Measurements from ENCODE around the gene ARAP2.
A peak's percentile ranks its signal among the peaks of the same experiment; 100 is the strongest.

Gene ARAP2, protein sequence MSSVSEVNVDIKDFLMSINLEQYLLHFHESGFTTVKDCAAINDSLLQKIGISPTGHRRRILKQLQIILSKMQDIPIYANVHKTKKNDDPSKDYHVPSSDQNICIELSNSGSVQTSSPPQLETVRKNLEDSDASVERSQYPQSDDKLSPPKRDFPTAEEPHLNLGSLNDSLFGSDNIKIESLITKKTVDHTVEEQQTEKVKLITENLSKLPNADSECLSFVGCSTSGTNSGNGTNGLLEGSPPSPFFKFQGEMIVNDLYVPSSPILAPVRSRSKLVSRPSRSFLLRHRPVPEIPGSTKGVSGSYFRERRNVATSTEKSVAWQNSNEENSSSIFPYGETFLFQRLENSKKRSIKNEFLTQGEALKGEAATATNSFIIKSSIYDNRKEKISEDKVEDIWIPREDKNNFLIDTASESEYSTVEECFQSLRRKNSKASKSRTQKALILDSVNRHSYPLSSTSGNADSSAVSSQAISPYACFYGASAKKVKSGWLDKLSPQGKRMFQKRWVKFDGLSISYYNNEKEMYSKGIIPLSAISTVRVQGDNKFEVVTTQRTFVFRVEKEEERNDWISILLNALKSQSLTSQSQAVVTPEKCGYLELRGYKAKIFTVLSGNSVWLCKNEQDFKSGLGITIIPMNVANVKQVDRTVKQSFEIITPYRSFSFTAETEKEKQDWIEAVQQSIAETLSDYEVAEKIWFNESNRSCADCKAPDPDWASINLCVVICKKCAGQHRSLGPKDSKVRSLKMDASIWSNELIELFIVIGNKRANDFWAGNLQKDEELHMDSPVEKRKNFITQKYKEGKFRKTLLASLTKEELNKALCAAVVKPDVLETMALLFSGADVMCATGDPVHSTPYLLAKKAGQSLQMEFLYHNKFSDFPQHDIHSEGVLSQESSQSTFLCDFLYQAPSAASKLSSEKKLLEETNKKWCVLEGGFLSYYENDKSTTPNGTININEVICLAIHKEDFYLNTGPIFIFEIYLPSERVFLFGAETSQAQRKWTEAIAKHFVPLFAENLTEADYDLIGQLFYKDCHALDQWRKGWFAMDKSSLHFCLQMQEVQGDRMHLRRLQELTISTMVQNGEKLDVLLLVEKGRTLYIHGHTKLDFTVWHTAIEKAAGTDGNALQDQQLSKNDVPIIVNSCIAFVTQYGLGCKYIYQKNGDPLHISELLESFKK (N-terminal part only)

DNA sequence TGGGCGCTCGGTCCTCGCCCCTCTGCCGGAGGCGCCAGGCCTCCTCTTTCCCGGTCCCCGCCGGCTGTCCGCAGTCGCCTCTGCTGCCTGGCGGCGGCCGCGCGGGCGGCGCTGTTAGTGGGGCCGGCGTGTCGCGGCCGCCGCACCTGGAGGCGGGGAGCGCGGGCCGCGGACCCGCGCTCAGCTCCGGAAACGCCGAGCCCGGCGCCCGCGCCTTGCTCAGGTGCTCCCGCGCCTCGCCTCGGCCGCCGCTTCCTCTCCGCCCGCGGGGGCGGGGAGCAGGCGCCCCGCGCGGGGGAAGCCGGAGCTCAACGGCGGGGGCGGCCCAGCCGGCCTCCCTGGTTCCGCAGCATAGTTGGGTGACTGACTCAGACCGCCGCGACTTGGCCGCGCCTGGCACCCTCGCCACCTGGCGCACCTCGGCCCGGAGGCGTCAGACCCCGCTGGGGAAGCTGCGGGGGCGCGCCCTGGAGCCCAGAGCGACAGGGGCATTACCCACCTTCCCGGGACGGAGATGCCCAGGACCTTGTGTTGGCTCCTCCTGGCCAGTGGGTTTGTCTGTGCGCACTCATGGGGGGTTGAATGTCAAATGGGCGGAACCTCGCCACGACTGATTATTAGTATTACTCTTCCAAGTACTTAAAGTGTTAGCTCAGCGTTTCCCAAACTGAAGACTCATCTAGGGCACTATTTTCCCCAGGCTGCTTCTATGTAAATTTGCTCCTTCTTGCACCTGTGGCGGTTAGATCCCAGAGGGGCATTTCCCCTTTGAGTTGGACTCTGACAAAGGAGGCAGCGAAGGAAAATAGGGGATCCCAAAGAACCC is at the start of gene ARAP2:
Gene ARAP2, minus strand, starts transcription at position 258 of the 826 bp plus-strand sequence. CDS start 15,028 bp downstream, outside the sequence.
- DNase-seq, result peak; percentile 71 to 76

DNA sequence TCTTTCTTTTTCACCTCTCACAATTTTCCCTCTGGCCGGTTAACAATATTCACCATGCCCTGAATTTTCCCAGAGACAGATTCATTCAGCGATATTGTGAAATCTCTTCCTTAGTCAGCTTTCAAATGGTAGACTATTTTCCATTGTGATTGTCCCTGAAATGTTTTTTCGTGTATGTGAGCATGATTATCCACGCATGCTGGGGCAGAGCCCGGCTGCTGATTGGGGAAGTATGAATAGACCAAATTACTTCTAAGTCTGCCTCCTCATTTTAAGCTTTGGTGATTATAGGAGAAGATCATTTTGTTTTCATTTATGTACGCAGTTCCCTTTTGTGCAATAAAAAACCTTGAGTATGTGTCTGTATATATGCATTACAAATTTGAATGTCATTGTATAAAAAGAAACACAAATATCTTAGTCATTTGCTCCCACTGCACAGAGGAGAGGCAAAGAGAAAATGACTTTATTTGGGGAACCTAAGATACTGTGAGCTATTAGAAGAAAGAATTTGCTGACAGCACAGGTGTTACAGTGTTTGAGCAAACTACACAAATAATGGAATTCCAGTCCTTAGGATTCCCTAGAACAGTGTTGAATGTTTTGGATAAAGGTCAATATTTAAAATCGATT is 48.4 kb upstream of the ARAP2 start:
- no peak for DNase-seq

DNA sequence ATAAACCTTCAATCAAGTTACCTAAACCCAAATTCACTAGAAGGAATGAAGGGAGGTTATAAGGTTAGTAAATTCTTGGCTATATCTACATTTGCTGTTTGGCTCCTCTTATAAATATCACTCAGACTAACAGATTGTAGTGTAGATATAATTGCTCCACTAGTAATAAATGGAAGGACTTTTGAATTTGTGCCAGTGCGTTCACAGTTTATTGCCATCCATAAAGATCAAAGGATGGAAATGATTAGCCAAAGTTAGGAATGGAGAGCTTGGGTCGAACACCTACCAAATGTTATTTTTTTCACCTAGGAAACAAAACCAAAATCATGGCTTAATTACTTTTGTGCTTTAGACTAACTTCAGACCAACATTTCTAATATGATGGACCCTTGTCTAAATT is 46.3 kb upstream of the ARAP2 start:
- DNase-seq, result no peak

DNA sequence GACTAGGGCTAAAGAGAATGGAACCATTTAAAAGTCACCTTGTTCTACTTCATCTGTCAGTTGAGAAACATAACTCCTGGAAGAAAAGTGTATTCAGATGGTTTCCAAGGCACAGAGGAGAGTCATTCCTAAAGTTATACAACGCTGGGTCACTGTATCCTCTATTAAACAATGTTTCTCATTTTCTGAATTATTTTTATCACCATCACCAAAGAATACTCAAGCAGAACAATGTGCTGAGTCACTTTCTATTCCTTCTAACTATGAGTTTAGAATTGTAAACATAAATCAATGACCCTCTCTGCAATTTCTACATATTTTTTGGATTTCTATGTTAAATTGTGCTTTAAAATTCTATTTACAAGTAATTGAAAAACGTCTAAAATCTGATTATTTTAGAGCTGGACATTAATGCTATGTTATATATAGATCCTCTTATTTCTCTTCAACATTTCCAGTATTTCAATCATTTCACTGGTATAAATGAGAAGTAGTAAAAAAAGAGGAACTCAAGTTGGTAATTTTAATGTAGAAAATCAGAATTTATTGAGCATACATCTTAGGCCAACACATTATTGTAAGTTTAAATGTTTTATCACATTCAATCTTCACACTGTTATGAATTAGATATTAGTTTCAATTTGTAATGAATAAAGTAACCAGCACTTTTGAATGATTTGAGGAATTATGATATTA is 44.6 kb upstream of the ARAP2 start:
- DNase-seq, result no peak

DNA sequence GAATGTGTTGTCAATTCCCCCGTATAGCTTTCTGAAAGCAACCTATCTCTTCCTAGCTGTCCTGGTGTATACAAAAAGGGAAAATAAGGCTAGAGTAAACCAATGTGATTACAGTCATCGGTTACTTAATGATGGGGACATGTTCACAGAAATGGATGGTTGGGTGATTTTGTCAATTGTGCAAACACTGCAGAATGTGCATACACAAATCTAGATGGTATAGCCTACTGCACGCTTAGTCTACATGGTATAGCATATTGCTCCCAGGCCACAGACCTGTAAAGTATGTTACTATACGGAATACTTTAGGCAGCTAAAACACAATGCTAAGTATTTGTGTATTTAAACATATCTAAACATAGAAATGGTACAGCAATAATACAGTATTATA is 42.2 kb upstream of the ARAP2 start:
- DNase-seq, result no peak

DNA sequence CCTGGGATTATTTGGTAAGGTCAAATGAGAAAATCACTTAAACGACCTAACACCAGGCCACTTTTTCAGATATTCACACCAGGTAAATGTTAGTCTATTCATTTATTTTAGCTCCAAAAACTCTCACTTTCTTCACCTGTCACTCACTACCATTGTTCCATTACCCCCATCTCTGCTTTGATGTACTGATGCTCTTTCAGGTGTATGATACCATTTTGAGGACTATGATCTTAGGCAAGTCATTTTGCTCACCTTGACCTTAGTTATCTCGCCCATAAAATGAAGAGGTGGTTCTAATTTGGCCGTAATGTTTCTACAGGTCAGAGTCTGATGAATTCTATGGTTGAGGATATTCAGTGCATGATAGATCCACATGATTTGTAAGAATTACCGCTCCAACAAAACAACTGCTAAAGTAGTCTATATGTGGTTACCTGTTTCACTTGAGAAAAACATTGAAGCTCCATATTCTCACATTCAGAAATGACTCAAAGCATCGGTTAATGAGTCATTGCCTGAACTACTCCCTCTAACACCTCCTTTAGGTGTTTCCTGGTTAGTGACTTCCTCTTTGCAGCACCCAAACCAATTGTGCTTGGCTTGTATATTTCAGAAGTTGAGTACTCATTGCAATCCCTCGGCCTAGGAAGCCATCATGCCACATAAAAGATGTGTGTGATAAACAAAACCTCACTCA is 41.6 kb upstream of the ARAP2 start:
- DNase-seq, result peak; percentile 24 to 58

DNA sequence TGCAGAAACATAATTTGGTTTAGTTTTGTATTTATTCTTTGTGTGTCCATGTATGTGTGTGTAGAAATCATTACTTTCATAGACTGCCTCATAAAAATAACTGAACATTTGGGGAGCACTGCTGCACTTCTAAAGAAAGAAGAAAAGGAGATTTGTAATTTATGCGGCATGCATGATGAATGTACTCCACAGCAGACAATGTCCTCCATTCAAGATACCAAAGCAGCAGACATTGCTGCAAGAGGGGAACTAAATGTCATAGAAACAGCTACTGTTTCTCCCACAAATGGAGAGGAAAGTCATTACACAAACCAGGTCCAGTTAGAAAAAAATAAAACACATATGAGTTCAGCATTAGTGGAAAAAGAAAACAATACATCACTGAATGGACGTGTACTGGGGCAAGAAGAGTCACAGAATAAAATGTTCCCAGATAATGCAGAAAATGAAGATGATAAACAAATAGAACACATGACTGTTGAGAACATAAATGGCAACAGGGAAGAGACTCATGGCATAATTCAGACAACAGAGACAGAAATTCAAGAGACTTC is 39.7 kb upstream of the ARAP2 start:
- no peak for DNase-seq

DNA sequence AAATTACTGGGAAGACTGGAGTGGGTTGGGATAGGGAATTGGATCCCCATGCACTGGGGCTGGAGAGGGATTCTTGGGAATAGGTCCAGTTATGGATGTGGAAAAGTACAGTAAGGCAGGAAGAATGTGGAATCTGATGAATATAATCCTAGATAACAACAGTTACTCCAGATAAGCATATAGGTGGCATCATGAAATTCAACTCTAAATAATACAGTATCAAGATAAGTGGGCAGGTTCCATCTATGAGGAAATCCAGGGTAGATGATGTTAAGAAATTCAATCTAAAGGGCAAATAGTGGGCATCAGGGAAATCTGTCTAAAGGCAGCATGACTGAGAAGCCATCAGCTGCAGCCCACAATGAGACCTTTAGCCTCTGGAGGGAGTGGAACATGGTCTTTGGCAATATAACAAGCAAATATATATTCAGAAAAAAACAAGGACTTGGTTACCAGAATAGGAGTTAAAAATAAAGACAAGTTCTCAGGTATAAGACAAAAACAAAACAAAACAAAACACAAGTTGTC is 38.3 kb upstream of the ARAP2 start:
- no peak for DNase-seq

DNA sequence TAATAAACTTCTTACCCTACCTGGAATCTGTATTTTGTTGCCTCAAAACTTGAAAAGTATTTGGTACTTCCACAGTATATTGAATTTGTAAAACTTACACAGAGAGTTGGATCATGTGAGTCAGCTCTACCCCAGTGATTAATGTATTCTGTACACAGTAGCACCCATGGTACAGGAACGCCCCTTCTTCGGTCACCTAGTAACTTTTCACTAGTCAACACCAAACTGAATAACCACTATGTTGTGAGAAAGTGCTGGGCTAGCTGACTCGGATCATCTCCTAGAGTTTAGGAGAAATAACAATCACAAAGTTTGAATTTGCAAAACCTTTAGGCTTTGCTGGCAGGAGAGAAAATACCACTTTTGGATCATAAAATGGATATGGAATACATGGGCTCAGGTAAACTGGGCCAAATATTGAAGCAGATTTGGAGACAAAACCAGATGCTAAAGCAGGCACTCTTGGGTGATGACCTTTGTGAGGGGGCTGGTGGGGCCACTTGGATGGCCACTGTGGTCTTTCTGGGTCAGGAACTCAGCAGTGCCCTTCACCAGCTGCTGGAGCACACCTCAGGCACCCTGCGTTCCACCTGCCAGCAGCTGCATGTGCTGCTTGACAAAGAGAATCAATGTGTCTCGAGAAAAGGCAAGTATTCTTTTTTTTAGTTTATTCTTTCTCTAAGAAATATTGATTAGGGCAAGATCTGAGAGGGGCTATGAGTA is 37.2 kb upstream of the ARAP2 start, which contains the start of gene DTHD1:
Gene DTHD1, plus strand, starts transcription at position 233 of the 723 bp plus-strand sequence. Its CDS starts 143 bp downstream, at position 376.
- DNase-seq, result peak; percentile 14 to 27

DNA sequence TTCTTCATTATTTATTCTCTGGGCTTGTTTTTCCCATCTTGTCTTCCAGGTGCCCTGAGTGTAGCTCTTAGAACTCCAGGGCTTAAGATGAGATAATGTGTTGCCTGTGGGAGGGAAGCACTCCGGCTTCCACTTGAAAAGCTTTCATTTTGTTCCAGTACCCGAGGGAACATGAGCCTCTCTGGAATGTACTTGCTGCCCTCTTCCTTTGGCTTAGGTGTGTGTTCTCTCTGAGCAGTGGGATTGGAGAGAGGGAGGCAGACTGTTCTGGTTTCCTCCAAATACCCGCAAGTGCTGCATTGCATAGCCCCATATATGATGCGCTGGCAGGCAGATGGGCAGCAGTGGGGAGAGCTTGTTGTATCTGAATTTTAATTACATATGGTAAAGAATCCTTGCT is 36.2 kb upstream of the ARAP2 start:
- no peak for DNase-seq

DNA sequence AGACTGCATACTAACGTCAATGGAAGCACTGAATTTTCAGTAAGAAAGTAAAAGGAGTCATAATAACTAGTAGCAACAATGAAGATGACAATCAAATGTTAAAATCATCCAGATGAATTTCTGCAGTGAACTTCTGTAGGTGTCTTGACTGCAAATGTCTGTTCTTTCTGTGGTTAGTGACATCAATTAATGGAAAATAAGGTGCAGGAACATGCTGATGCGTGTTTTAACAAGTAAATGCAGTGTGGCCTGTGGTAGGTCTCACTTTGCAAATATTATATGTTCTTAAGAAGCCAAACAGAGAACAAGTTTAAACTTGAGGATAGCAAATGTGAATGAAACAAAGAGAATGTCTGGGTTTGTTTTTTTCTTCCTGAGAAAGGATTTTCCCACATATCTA is 34.5 kb upstream of the ARAP2 start:
- no peak for DNase-seq

DNA sequence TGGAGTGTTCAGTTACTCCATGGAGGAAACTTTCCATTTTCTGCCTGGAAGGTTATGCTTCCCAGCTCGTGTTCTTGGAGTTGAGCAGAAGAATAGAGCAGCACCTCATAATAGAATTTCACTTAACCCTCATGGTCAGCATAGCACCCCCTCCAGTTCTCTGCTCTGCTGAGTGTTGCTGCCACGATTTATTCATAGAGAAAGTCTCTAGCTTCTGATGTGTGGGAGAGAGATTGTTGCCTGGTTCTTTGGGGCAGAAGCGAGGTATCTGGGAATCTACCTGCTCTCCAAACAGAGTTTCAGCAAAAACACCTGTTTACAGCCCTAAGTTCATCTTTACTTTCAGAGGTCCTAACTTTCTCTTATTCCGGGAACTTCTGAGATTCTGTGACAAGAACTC is 33.2 kb upstream of the ARAP2 start:
- DNase-seq, result no peak

DNA sequence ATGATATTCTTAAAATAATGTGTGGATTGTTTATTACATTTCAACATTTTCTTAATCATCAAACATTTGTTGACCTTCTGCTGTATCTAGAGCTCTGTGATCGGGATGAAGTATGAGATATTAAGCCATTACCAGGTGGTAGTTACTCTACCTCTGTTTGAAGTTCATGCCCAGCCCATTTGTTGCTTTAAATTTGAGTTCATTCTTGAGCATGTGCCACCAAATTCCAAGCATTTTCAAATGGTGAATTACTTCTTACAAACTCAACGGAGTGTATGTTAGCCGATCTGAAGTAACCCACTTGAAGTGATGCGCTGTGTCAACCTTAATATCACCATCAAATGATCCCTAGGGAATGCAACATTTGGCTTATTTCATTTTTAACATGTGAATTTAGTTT is 29.8 kb upstream of the ARAP2 start:
- DNase-seq, result no peak

DNA sequence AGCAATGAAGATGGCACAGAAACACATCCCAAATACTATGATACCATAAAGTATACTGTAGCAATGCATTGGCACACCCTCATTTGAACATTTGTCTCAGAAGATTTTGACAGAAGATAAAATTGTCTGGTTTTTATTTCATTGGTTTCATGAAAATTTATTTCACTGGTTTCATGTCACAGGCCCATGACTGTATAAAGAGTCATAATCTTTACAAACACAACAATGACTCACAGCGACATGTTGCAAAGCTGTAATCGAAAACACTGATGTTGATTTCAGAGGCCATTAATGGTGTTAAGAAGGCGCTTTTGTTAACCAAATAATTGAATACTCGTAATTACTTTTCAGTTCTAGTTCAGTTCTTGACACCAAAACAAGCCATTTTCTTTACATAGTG is 29.0 kb upstream of the ARAP2 start:
- DNase-seq, result no peak

DNA sequence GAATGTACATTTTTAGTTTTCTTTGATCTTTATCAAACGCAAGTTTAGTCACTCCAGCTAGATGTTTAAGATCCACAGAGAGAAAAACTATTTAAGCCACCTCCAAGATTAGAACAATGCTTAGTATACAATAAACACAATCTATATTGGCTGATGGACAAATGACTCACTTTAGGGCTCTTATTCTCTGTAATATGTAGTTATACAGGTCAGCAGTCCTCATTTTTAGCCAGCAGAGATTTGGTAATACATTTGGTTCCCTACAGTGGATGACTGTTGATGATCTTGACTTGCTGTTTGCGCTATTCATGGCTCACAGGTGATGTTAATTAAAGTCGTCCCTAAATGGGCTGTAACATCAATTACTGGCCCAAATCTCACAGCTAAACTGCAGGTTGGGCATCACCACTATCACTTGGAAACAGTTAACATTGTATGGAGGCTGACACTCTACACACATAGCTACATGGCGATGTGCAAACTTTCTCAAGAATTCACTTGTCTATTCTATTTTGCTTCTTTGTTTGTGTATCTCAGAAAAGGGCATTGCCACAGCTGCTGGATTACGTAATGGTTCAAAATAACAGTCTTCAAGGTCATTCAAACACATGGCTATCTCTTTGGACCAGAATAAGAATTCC is 25.3 kb upstream of the ARAP2 start:
- DNase-seq, result no peak

DNA sequence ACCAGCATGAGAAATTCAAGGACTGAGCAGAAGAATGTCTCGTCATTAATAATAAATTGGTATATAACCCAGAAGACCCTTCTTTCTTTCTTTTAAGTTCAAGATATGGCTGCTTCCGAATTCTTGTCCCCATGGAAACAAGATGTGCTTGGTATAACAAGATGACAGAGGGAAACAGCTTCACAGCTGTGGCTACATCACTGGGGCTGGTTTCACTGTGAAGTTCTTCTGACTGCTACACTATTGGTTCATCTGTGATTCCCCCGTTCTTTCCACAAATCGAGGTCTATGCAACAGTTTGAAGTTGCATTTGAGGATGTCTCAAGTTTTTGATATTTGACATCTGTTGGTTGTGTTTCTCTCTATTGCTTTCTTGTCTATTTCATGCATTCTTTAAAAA is 24.8 kb upstream of the ARAP2 start:
- no peak for DNase-seq

DNA sequence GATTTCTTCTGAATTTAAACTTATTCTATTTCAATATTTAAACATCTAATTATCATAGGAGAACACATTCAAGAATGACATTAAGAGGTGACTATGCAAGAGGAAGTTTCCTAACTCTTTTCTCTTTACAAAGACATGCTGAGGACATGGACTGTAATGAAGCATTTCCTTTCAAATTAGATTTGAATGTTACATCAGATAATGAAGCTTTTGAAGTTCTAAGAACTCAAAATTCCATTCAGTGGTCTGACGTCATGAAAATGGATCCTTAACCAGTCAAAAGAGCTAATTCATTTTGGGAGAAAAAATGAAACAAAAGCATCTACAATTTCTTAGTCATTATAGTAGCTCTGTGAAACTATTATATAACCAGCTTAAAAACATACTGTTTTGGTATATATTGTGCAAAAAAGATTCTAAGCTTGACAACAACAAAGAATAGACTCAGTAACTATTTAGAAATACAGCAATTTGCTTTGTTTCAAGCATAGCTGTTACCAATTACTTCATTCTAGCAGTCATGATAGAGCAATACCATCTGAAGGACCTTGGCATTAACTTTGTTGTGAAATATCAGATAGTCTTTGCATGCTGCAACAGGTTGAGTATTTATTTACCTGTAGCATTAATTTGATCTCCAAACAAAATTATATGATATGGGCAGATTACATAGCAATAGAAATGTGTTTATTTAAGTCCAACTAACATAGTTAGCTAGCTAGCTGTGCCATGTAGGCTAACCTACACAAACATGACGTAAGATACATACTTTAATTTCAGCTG is 23.4 kb upstream of the ARAP2 start:
- DNase-seq, result no peak

Measured in stimulated activated CD4-positive, alpha-beta T cell treated with anti-CD3 and anti-CD28 coated beads, Interleukin-2, amount 100 ng/mL, for 24 hours (primary cell).